HG03432 (cell line): ENCODE data around the gene RAB31.

Experiments used
- ATAC-seq: cut with Tn5 transposase; IDR thresholded peaks from one replicate; pipeline ENCODE4 v1.9.1; 2021; ENCODE audit warnings: mild to moderate bottlenecking, moderate library complexity; ENCODE audit not compliant: unreplicated experiment

RAB31 gene

DNA sequence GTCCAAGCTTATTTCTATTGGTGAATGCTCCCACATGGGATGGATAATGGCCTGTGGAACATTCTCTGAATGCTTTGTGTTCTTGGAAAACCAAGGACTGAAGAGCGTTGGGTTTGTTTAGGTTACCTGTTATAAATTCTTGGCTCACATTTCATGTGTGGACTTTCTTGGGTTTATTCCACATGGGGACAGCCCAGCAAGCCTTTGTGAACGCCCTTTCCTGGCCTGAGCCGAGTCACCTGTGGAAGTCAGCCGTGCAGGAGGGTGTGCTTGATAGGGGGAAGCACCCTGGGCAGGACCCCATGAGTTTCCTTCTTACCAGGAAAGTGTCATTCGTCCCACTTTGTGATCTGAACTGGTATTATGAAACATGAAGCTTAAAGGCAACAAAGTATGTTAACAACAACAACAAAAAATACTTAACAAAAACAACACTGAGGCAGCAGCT, 4.1 kb downstream of the RAB31 start:
- ATAC-seq: no peak

DNA sequence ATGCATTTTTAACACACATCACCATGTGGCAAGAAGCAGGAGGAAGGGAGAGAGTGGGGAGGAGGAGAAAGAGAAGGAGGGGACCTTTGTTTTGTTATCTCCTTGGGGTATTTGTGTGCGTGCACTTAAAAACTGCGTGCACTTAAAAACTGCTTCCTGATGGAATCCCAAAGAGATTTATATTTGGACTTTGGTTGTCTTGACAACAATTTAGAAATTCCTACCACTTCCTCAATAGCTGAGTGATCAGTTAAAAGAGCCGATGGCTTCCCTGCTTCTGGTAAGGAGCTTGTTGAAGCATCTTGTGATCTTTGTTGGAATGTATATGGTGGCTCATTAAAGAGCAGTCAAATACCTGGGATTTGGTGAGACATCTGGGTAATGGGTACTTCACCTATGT, 4.5 kb downstream of the RAB31 start:
- no peak for ATAC-seq

DNA sequence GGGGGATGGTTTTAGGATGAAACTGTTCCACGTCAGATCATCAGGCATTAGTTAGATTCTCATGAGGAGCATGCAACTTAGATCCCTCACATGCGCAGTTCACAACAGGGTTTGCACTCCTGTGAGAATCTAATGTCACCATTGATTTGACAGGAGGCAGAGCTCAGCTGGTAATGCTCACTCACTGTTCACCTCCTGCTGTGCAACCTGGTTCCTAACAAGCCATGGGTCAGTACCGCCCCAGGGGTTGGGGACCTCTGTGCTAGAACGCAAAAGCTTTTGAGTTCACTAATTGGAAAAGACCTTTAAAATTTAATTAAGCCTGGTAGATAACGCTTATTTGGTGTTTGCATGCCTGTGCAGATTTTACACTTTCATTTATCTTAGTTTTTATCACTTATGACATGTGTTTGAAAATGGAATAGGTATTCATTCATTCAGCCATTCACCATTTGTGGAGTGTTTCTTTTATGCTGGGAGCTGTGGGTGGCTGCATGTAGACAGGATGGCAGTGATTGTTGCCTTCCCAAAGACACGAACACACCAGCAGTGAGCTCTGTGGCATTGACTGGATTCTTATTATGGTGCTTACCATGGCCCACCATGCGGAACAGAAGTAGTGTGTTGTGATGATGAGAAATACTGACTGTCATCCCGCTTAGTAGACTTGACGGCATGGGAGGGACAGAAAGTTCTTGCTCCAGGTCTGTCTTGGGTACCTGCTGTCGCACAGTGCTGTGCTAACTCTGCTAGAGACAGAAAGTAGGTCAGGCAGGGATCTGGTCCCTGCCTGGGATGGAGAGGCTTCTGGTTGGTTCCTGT, 6.4 kb downstream of the RAB31 start:
- no peak for ATAC-seq

DNA sequence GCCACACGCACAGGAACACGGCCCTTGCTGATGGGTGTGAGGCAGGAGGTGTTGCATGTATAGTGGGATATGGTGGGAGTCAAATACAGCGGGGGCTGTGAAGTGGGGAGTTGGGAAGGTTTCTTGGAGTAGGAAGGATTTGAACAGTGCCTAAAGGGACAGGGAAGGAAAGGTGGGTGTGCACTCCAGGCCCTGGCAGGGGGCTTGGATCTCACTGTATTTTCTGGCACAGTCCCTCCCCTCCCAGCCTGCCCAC, 6.9 kb downstream of the RAB31 start:
- no peak for ATAC-seq

DNA sequence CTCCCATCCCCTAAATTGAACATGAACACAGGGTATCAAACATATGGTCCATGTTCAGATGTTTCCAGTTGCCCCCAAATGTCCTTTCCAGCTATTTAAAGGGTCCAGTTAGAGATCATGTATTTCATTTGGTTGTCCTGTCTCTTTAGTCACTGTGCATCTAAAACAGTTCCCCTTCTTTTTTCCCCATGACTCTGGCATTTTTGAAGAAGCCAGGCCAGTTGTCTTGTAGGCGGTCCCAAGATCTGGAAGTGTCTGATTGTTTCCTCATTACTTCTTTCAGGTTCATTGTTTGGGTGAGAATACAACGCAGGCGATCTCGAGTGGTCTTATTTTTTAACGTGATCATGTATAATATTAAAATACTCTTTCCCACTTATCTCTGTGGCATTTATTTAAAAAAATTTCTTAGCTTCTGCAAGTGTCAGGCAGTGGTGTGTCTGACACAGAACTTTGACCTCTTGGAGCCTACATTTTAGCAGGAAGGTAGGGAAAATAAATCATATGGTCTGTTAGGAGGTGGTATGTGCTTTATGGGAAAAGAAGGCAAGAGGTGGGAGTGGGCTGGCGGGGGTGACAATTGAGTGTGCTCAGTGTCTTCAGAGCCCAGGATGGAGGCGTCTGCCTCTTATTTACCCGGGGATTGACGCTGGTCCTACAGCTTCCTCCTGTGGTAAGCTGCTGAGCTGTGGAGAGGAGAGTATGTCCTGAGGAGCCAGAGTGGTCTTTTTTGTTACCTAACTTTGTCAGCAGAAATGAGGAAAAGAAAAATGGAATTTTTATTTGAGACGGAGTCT, 8.1 kb downstream of the RAB31 start:
- ATAC-seq: no peak

DNA sequence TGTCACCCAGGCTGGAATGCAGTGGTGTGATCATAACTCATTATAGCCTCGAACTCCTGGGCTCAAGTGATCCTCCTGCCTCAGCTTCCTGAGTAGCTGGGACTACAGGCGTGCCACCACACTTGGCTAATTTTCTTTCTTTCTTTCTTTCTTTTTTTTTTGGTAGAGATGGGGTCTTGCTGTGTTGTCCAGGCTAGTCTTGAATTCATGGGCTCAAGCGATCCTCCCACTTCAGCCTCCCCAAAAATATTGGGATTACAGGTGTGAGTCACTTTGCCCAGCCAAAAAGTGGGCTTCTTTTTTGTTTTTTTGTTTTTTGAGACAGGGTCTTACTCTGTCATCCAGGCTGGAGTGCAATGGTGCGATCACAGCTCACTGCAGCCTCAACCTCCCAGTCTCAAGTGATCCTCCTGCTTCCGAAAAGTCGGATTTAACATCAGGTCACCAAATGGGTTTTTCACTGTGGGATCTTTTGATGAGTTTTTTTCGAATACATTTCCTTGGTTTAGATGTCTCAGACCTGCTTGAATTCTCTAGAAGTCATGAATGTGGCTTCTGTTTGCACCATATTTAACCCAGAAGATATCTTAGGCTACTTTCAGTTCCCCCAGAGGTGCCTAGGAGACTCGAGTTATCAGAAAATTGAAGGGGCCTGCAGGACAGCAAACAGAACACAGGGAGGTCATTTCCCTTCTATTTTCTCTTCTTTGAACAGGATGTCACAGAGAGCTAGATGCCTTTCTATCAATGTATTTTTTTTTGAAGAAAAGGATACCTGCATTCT, 8.9 kb downstream of the RAB31 start:
- peak; percentile 57 for ATAC-seq

DNA sequence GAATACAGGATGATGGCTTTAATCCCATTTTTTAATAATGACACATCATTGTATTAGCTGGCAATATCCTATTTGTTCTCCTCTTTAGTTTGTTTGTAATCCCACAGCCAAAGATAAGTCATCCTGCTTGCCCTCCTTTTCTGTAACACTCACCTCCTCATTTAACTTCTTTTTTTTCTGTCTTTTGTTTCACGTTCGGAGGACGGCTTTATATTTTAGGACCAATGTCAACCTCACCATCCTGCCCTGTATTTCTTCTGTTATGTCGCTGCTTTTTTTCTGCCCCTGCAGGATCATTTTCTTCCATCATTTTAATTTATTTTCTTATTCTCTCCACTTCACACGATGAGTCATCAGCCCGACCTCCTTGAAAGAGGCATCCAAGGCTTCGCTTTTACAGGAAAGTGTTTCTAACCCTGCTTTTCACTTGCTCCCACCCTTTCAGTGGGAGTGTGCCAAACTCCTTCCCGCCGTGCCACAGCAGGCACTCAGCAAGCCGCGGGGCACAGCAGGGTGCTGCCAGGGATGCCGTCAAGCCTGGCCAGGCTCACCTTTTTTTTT, 11.4 kb downstream of the RAB31 start:
- ATAC-seq: no peak

DNA sequence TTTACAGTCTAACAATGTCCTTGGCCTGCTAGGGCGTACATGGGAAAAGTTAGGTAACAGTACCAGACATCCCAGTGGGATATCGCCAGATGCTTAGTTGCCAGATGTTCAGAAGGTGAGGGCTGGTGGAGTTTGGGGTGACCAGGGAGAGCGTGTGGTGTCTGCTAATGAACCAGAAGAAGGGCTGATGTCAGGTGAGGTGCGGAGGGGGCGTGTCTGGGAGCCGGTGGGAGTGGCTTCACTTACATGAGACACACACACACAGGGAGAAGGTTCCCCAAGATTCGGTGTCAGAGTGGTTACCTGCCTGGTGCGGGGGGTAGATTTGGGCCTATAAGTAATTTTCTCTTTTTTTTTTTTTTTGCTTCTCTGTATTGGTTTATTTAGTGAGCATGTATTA, 12.2 kb downstream of the RAB31 start:
- no peak for ATAC-seq

DNA sequence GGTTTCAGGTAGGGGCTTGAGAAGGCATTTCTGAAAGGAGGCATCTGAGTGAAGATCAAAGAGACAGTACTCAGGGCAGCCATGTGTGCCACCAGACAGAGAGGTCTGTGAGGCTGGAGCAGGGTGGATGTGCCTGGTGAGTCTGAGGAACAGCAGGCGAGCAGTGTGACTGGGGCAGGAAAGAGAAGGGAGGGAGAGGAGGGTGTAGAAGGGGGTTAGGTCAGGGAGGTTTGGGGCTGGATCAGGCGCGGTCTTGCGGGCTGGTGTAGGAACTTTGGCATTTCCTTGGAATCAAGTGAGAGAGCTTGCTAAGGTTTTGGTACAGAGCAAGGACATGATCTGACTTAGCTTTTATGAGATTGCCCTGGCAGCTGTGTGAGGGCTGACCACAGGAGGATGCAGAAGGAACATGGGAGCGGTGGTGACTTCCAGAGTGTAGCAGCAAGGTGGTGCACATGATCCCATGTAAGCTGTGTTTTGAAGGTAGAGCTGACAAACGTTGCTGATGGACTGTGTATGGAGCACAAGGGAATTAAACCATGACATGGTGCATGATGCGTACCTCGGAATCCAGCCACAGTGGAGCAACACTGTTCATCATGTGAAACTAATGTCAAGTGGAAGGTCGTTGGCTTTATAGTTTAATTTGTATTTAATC, 13.9 kb downstream of the RAB31 start:
- ATAC-seq: no peak

DNA sequence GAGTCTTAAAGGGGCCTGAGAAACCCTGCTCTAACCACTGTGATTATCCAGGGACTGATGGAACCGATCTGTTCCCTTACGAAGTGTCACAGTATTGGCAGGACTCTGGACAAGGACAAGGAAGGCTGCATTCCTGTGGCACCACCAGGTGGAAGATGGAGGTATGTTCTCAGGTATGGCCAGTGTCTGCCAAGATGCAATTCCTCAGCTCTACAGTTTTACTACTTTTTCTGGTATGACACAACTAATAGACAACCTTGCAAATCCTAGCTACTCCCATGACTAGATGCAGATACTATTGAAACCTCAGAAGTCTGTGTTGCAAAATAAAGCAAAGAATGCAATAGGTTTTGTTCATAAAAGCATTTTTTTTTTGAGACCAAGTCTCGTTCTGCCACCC, 14.6 kb downstream of the RAB31 start:
- no peak for ATAC-seq

DNA sequence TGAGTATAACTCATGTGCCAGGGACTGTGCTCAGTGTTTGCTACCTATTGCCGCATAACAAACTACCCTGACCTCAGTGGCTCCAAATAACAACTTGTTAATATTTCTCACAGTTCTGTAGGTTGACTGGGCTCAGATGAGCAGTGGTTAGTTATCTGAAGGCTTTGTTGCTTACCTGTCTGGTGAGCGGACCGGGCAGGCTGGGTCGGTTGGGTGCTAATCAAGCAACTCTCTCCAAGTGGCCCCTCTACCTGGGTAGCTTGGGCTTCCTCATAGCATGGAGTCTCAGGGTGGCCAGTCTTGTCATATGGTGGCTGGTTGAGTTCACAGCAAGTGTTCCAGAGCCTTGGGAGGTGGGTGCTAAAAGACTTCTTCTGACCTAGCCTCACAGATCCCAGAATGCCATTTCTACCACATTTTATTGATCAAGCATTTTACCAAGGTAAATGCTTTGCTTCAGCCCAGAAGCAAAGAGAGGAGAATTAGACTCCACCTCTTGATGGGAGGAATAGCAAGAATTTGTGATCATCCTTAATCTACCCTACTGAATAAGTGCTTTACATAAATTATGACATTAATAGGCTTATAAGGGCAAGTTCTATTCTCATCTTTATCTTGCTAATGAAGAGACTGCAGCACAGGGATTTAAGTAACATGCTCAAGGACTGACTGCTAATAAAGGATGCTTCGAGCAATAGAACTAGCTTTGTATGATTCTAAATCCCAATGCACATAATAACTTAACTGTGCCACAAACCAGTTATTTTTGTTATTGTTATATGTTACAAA, 16.9 kb downstream of the RAB31 start:
- no peak for ATAC-seq

DNA sequence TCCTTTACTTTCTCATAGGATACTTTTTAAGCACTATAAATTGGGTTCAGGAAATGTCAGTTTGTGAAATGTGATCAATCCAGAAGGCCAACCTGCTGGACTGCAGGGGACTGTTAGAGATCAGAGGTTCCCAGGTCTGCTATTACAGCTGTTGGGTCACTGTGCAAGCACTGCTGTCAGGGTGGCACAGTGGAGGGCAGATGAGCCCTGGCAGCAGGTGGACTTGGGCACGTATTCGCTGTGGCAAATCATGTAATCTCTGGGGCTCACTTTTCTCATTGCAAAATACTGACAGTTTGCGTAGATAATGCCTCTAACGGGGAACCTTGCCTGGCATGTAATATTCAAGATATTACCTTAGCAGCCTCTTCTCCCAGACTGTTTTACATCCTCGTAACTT, 18.1 kb downstream of the RAB31 start:
- ATAC-seq: no peak

DNA sequence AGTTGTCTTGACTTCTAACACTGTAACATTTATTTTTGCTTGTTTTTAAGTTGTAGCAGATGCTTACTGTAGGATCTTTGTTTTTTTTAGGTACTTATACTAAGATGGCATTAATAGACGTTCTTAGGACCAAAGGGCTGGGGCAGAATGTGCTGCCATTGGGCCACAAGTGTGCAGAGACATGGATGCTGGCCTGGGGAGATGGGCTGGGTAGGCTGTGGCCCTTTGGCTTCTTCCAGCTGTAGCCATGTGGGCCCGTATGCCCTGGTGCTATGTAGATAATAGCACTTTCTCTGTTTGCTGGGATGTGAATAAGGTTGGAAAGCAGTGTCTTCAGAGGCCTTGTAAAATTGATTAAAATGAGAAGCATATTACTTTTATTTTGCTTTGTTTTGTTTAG, 18.8 kb downstream of the RAB31 start:
- no peak for ATAC-seq

DNA sequence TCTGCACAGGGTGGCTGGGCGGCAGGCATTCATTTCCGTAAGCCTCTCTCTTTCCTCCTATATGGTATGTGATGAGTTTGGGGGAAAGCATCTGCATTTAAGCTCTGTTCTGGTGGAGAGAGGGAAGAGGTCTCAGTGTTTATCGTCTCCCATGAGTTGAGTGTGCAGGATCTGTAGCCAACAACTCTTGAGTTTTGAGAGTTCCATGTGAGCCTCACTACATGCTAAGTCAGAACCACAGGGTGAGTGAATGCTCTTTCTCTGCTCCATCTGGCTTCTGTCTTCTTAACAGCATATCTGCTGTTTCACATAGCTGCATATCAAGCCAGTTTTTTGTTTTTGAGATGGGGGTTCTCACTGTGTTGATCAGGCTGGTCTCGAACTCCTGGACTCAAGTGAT, 22.7 kb downstream of the RAB31 start:
- no peak for ATAC-seq

DNA sequence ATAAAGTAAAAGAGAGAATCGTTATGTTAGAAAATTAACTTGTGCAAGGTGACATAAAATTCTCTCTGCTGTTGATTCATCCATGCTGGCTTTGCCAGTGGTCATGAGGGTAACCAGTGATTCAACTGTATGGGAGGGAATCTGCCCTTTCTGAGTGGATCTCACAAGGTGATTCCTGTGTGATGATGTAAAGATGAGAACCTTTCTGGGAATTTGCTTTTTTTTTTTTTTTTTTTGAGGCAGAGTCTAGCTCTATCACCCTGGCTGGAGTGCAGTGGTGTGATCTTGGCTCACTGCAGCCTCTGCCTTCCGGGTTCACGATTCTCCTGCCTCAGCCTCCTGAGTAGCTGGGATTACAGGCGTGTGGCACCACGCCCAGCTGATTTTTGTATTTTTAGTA, 23.3 kb downstream of the RAB31 start:
- ATAC-seq: no peak

DNA sequence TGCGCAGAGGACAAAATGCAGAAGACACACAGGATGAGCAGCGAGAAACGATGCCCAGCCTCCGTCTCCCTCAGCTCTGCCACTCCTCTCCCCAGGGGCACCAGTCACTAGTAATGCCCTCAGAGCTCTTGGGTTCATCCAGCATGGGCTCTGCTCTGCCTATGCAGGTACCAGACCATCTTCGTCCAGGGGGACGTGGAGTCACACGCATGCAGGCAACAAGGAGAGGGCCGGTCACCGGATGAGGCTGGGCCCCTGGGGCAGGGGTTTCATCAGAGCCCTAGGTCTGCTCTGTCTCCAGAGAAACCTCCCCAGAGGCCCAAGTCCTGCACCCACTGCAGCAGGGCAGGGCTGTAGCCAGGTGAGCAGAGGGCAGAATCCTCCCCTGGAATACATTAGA, 23.9 kb downstream of the RAB31 start:
- ATAC-seq: no peak

DNA sequence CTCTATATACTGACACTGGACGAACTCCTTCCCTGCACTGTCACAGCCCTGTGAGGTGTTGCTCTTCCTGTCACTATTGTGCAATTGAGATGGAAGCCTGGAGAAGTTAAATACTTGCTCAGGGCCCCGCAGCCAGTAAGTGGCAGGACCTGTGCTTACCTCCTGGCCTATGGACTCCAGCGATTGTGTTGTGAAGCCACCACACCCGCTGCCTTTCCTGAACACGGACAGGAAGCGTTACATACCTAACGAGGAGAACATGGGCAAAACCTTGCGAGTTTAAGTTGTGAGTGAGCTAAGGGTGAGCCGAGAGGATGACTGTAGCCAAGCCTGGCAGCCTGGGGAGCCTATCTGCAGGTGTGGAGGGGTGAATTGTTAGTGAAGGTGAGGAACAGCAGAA, 26.1 kb downstream of the RAB31 start:
- no peak for ATAC-seq

DNA sequence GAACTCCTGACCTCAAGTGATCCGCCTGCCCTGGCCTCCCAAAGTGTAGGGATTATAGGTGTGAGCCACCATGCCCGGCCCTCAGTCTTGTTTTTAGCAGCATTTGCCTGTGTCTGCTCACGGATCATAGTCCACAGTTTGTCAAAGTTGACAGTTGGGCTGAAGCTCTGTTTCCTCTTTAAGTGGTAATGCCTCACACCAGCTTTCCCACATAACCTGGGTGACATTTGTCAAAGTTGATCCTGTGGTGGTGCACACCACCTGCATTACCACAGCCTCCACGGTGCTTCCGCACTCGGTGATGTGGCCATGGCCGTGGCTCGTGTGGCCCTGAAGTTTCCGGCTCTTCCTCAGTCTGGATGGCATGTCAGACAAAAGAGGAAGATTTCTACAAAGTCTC, 27.1 kb downstream of the RAB31 start:
- ATAC-seq: no peak

DNA sequence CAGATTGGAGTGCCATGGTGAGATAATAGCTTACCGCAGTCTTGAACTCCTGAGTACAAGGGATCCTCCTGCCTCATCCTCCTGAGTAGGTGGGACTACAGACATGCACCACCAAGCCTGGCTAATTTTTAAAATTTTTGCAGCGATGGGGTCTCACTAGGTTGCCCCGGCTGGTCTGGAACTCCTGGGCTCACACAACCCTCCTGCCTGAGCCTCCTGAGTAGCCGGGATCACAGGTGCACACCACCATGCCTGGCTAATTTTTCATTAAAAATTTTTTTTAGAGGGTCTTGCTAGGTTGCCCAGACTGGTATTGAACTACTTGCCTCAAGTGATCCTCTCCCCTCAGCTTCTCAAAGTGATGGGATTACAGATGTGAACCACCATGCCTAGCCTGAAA, 27.8 kb downstream of the RAB31 start:
- no peak for ATAC-seq

DNA sequence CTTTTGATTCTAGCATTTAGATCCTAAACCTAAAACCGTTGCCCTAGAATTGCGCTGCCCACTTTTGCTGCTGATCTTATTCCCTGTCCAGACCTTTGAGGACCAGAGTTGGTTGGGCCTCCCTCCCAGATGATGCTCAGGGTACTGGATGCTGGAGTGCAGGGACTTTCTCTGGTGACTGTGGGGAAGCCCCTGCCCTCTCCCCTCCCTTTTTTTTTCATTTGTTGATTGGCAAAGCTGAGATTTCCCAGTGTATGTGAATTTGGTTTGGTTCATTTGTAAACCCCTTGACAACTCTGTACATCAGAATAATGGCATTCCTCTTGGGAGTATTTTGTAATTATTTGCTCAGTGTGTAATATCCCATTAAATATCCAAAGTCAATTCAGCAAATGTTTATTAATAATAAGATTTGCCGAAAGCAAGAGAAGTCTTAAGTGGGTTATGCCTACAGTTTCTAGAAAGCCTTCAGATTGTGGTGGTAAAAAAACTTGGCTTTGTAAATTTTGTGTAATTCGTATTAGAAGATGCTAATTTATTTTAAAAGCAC, 28.3 kb downstream of the RAB31 start:
- ATAC-seq: no peak
